Glutamatergic neuron (in vitro differentiated cells): ENCODE data around the gene MIOX. TPM values are rescaled to one million over a fixed set of nuclear protein-coding genes. Genes with fewer than 3 reads are reported as not detected.

ENCODE experiments used
- DNase-seq: peaks from one replicate; pipeline ENCODE4 v3.0.0; 2022
- H3K27ac Mint-ChIP-seq: one replicate; pipeline ENCODE4 v1.8.0; 2020; ENCODE audit warnings: mild to moderate bottlenecking, mixed read lengths, inconsistent platforms; ENCODE audit not compliant: unreplicated experiment
- H3K27me3 Mint-ChIP-seq: one replicate; pipeline ENCODE4 v1.8.0; 2020; ENCODE audit warnings: mild to moderate bottlenecking, moderate library complexity, mixed read lengths, inconsistent platforms; ENCODE audit not compliant: unreplicated experiment
- H3K36me3 Mint-ChIP-seq: one replicate; pipeline ENCODE4 v1.8.0; 2020; ENCODE audit warnings: mild to moderate bottlenecking, mixed read lengths, inconsistent platforms; ENCODE audit not compliant: unreplicated experiment
- H3K4me1 Mint-ChIP-seq: one replicate; pipeline ENCODE4 v1.8.0; 2020; ENCODE audit warnings: mild to moderate bottlenecking, low read depth, mixed read lengths, inconsistent platforms; ENCODE audit not compliant: unreplicated experiment
- H3K4me3 Mint-ChIP-seq: one replicate; pipeline ENCODE4 v1.8.0; 2020; ENCODE audit warnings: mild to moderate bottlenecking, mixed read lengths, inconsistent platforms; ENCODE audit not compliant: unreplicated experiment
- H3K9me3 Mint-ChIP-seq: one replicate; pipeline ENCODE4 v1.8.0; 2020; ENCODE audit warnings: mild to moderate bottlenecking, moderate library complexity, mixed read lengths, inconsistent platforms; ENCODE audit not compliant: unreplicated experiment
- total RNA-seq: library from RNA; stranded (reverse); fragmentation: NEBNext Ultra II Directional; extraction: Animal tissue kit (Norgen Biotek cat#: 25700); gene quantifications from one replicate; pipeline ENCODE4 v1.2.1, GENCODE V29; 2021; ENCODE audit not compliant: unreplicated experiment
- TF ChIP-seq, protein P1 (sequence below): fragments of 200-600 bp; sonication (generic); IDR thresholded peaks from one replicate; pipeline ENCODE4 v1.5.0; 2021; ENCODE audit not compliant: partially characterized antibody, unreplicated experiment

MIOX gene
- total RNA-seq, 1 donor from 2014 or later: 4.0 TPM

DNA sequence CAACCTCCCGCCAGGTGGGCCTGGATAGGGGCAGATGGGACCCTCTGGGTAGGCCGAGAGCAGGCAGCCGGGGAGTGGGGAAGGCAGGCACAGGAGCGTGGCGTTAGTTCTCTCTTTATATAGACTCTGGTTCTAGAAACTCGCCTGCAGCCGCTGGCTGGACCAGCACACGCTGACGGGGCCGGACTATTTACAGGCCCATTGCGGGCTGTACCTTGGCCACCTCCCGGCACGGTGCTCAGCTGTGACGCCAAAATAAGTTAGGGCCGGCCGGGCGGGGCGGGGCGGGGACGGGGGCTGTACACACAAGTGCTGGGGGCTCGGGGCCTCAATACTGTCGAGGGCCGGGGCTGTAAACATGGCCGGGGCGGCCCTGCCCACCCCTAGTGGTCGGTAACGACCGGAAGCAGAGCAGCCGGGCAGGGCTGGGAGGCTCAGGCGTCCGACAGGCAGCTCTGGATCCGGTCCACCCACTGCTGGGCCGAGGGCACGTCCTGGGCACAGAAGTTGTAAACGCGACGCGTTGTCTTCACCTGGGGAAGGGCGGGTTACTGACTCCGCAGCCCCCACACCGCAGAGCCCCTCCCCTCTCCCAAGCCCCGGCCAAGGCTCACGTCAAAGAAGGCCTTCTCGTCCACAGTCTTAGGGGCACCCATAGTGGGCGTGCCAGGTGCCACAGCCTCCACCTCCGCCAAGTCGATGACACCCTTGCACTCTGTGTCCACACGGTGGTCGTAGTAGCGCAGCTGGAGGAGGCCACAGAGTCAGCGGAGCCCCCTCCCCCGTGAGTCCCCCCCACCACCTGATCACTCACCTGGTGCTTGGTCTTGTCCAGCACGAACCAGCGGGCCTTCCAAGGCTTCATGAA is 39.7 kb upstream of the MIOX start:
- no peak overlapping the region for H3K4me3 Mint-ChIP-seq
- H3K36me3 Mint-ChIP-seq: no peaks in the 10 kb centered on the region
- TF ChIP-seq, protein P1, sequence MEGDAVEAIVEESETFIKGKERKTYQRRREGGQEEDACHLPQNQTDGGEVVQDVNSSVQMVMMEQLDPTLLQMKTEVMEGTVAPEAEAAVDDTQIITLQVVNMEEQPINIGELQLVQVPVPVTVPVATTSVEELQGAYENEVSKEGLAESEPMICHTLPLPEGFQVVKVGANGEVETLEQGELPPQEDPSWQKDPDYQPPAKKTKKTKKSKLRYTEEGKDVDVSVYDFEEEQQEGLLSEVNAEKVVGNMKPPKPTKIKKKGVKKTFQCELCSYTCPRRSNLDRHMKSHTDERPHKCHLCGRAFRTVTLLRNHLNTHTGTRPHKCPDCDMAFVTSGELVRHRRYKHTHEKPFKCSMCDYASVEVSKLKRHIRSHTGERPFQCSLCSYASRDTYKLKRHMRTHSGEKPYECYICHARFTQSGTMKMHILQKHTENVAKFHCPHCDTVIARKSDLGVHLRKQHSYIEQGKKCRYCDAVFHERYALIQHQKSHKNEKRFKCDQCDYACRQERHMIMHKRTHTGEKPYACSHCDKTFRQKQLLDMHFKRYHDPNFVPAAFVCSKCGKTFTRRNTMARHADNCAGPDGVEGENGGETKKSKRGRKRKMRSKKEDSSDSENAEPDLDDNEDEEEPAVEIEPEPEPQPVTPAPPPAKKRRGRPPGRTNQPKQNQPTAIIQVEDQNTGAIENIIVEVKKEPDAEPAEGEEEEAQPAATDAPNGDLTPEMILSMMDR: no peak
- H3K4me1 Mint-ChIP-seq: peaks cover 8% of the 10 kb centered on the region
- H3K27ac Mint-ChIP-seq: no peak overlapping the region
- H3K27me3 Mint-ChIP-seq: peaks cover 37% of the 10 kb centered on the region
- peaks cover 38% of the 10 kb centered on the region for H3K9me3 Mint-ChIP-seq
- no peak for DNase-seq

DNA sequence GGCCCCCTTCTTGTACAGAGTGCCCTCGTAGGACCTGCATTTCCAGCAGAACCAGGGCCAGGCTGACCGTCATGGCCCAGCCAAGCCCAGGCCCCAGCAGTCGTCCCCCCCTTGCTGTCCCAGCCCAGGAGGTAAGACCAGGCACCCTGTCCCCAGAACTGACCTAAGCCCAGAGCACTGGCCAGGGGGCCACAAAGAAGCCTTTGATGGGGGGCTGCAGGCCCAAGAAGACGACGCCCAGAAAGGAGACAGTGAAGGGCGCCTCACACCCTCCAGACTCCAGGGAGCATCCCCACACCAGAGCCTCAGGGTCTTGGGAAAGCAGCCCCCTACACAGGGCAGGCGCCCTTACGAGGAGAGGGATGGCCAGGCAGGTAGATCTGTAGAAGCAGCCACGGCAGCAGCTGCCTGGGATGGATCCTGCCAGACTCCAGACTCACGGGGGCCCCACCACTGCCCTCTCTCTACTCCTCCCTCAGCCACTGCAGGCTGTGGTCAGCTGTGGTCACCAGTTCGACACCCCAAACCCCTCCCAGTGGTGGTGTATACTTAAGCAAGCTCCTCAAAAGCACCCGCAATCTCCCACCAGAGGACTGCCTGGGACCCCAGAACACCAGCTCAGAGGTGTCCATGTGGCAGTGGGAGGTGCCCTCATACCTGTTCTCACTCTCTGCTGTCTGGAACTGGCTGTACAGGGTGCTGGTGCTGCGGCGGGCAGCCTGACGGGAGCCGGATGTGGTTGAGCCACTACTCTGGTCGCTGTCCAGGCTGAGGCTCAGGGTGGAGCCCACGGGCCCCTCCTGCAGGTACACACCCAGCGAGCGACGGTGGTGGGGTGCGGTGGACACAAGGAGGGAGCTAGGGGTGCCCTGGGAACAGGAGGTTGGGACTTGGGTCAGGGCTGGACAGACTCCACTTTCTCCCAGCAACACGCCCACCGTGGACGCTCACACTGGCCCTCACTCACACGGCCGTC is 38.8 kb upstream of the MIOX start:
- peaks cover 37% of the 10 kb centered on the region for H3K9me3 Mint-ChIP-seq
- peaks cover 34% of the 10 kb centered on the region for H3K27me3 Mint-ChIP-seq
- peaks cover 8% of the 10 kb centered on the region for H3K4me1 Mint-ChIP-seq
- H3K36me3 Mint-ChIP-seq: no peaks in the 10 kb centered on the region
- peak; percentile 12 for DNase-seq
- TF ChIP-seq, protein P1: no peak
- peak overlapping the region; percentile 54 for H3K27ac Mint-ChIP-seq
- no peak overlapping the region for H3K4me3 Mint-ChIP-seq

DNA sequence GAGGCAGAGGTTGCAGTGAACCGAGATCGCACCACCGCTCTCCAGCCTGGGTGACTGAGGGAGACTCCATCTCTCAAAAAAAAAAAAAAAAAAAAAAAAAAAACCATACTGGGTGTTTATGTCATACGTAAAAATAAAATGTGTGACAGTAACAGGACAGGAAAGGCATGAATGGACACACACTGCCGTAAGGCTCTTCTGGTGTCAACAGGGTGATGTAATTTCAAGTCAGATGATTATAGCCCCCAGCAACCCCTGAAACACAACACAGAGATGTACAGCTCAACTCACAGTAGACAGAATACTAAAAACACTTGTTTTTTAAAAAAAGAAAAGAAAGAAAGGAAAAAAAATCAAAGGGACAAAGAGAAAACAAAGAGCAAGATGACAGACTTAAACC is 34.0 kb upstream of the MIOX start:
- TF ChIP-seq, protein P1: no peak
- no peak for DNase-seq
- H3K36me3 Mint-ChIP-seq: peaks cover 3% of the 10 kb centered on the region
- peaks cover 16% of the 10 kb centered on the region for H3K9me3 Mint-ChIP-seq
- no peak overlapping the region for H3K27ac Mint-ChIP-seq
- H3K27me3 Mint-ChIP-seq: peaks cover 13% of the 10 kb centered on the region
- peaks cover 4% of the 10 kb centered on the region for H3K4me1 Mint-ChIP-seq
- no peak overlapping the region for H3K4me3 Mint-ChIP-seq

DNA sequence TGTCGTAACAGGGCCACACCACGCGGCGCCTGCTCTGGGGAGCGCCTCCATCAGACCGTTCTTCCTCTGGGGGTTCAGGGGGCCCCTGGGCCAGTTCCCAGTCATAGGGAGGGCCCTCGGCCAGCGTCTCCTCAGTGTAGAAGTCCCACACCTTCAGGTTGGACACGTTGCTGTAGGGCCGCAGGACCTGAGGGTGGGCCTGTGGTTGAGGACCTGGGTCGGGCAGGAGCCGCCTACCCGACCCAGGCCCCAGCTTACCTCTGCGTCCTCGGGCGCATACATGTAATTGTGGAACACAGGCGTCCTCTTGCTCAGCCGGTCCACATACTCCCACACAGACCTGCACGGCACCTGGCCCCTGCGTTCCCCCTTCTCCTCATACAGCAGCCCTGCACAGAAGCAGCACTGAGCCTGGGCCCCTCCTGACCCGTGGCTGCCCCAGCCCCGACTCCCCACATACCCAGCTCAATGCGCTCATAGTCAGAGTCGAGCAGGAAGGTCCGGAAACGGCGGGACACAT is 32.0 kb upstream of the MIOX start:
- no peak overlapping the region for H3K27ac Mint-ChIP-seq
- peaks cover 3% of the 10 kb centered on the region for H3K36me3 Mint-ChIP-seq
- H3K9me3 Mint-ChIP-seq: peaks cover 13% of the 10 kb centered on the region
- peaks cover 2% of the 10 kb centered on the region for H3K4me1 Mint-ChIP-seq
- TF ChIP-seq, protein P1: no peak
- no peak overlapping the region for H3K4me3 Mint-ChIP-seq
- DNase-seq: no peak
- H3K27me3 Mint-ChIP-seq: peaks cover 7% of the 10 kb centered on the region
